GM12878 (cell line): ENCODE data around the gene CATSPERD. TPM values are rescaled to one million over a fixed set of nuclear protein-coding genes. Genes with fewer than 3 reads are reported as not detected.

ENCODE experiments used
- ATF7 ChIP-seq: fragments of 450-650 bp; IDR thresholded peaks from 2 replicates; pipeline ENCODE4 v1.6.1; 2016; ENCODE audit warnings: low read depth, mild to moderate bottlenecking
- BACH1 ChIP-seq: fragments of 450-650 bp; IDR thresholded peaks from 2 replicates; pipeline ENCODE4 v1.6.1; 2017; ENCODE audit warnings: mild to moderate bottlenecking, borderline replicate concordance
- ESRRA ChIP-seq: IDR thresholded peaks from 2 replicates; pipeline ENCODE4 v1.6.1; 2012; ENCODE audit warnings: mild to moderate bottlenecking, low read length, improper control_type of control experiment
- FOXM1 ChIP-seq: IDR thresholded peaks from 2 replicates; pipeline ENCODE4 v1.6.1; 2012; ENCODE audit warnings: low read depth, mild to moderate bottlenecking, inconsistent platforms, low read length, moderate library complexity
- GATAD2B ChIP-seq: fragments of 450-650 bp; conservative IDR thresholded peaks from 2 replicates; pipeline ENCODE4 v1.6.1; 2017; ENCODE audit warnings: low read depth, mild to moderate bottlenecking, moderate library complexity
- HDAC6 ChIP-seq: fragments of 200-600 bp; sonication (generic); IDR thresholded peaks from one replicate; pipeline ENCODE4 v1.8.0; 2017; ENCODE audit warnings: antibody characterized with exemption; ENCODE audit not compliant: unreplicated experiment
- HDGF ChIP-seq: fragments of 450-650 bp; IDR thresholded peaks from 2 replicates; pipeline ENCODE4 v1.6.1; 2016; ENCODE audit warnings: antibody characterized with exemption
- IKZF2 ChIP-seq, 2 experiments: fragments of 450-650 bp; IDR thresholded peaks; 2 replicates each; pipeline ENCODE4 v1.6.1; 2017; ENCODE audit warnings: mild to moderate bottlenecking in 2 of 2, moderate library complexity in 2 of 2
- IRF4 ChIP-seq: IDR thresholded peaks from 2 replicates; pipeline ENCODE4 v1.6.1; 2011; ENCODE audit warnings: low read depth, low read length
- MTA2 ChIP-seq: fragments of 450-650 bp; IDR thresholded peaks from 2 replicates; pipeline ENCODE4 v1.6.1; 2016; ENCODE audit warnings: low read depth, mild to moderate bottlenecking, moderate library complexity
- NFXL1 ChIP-seq: fragments of 450-650 bp; IDR thresholded peaks from 2 replicates; pipeline ENCODE4 v1.6.1; 2017; ENCODE audit warnings: antibody characterized with exemption, mild to moderate bottlenecking, borderline replicate concordance
- PAX8 ChIP-seq: fragments of 450-650 bp; IDR thresholded peaks from 2 replicates; pipeline ENCODE4 v1.6.1; 2017; ENCODE audit warnings: mild to moderate bottlenecking, moderate library complexity
- PML ChIP-seq: IDR thresholded peaks from 2 replicates; pipeline ENCODE4 v1.6.1; 2012; ENCODE audit warnings: low read length, inconsistent platforms
- RAD51 ChIP-seq: fragments of 450-650 bp; IDR thresholded peaks from 2 replicates; pipeline ENCODE4 v1.6.1; 2016; ENCODE audit warnings: moderate library complexity, mild to moderate bottlenecking, inconsistent platforms
- RBBP5 ChIP-seq: fragments of 200-600 bp; sonication (generic); conservative IDR thresholded peaks from 2 replicates; pipeline ENCODE4 v1.6.1; 2016
- RCOR1 ChIP-seq: conservative IDR thresholded peaks from 2 replicates; pipeline ENCODE4 v1.6.1; 2012; ENCODE audit warnings: low read depth, low read length, improper control_type of control experiment
- RELA ChIP-seq: fragments of 450-650 bp; IDR thresholded peaks from 2 replicates; pipeline ENCODE4 v1.8.0; 2014; ENCODE audit warnings: borderline replicate concordance; ENCODE audit not compliant: partially characterized antibody
- SMAD1 ChIP-seq: fragments of 450-650 bp; IDR thresholded peaks from 2 replicates; pipeline ENCODE4 v1.6.1; 2018; ENCODE audit warnings: mild to moderate bottlenecking, low read depth; ENCODE audit not compliant: partially characterized antibody
- SMC3 ChIP-seq: IDR thresholded peaks from 2 replicates; pipeline ENCODE4 v1.6.1; 2011; ENCODE audit warnings: low read length, improper control_type of control experiment, borderline replicate concordance
- TBL1XR1 ChIP-seq: IDR thresholded peaks from 2 replicates; pipeline ENCODE4 v1.6.1; 2012; ENCODE audit warnings: low read depth, low read length, improper control_type of control experiment
- ZNF217 ChIP-seq: fragments of 450-650 bp; IDR thresholded peaks from 2 replicates; pipeline ENCODE4 v1.6.1; 2017; ENCODE audit warnings: antibody characterized with exemption, mild to moderate bottlenecking
- ZNF687 ChIP-seq: fragments of 450-650 bp; IDR thresholded peaks from 2 replicates; pipeline ENCODE4 v1.6.1; 2017; ENCODE audit warnings: mild to moderate bottlenecking, moderate library complexity
- polyA plus RNA-seq, 11 experiments: library from polyadenylated mRNA; depleted of rRNA in 4 of 11; unstranded in 6 of 11; stranded (reverse) in 5 of 11; fragments of >200 nt; fragmentation: Nextera tagmentation in 4 of 11; fragmentation: Illumina TruSeq in 1 of 11; extraction: Ambion mirVana in 4 of 11; extraction: Trizol in 1 of 11; gene quantifications; 1 replicate in 1 of 11; 2 replicates in 10 of 11; pipeline versions ENCODE4 v1.2.1 to v1.2.3, GENCODE V29; 2011 to 2016; ENCODE audit warnings: inconsistent platforms in 2 of 11, missing spikeins in 2 of 11, low read depth in 1 of 11
- total RNA-seq, 4 experiments: library from RNA; depleted of rRNA in 3 of 4; stranded (reverse); fragments of >200 nt in 3 of 4; fragmentation: Illumina TruSeq in 1 of 4; extraction: Trizol in 1 of 4; gene quantifications; 2 replicates each; pipeline versions ENCODE4 v1.2.1 to v1.2.3, GENCODE V29; 2013 to 2021
- TF ChIP-seq, protein P1 (sequence below): IDR thresholded peaks from 2 replicates; pipeline ENCODE4 v1.6.1; 2011; ENCODE audit warnings: mild to moderate bottlenecking, low read depth, low read length, moderate library complexity; ENCODE audit not compliant: insufficient replicate concordance
- TF ChIP-seq, protein P2 (sequence below): fragments of 450-650 bp; conservative IDR thresholded peaks from 2 replicates; pipeline ENCODE4 v1.6.1; 2017; ENCODE audit warnings: mild to moderate bottlenecking, moderate library complexity
- TF ChIP-seq, protein P3 (sequence below), 3 experiments: IDR thresholded peaks in 2 of 3; conservative IDR thresholded peaks in 1 of 3; 2 replicates each; pipeline ENCODE4 v1.5.1; 2011; ENCODE audit warnings: low read depth in 3 of 3, low read length in 3 of 3, mild to moderate bottlenecking in 3 of 3, control low read depth in 2 of 3, moderate library complexity in 2 of 3, inconsistent platforms in 1 of 3, mixed read lengths in 1 of 3; ENCODE audit not compliant: control insufficient read depth in 2 of 3, insufficient read depth in 1 of 3; ENCODE audit errors: extremely low read depth in 1 of 3

Gene CATSPERD
- total and polyA plus RNA-seq, 10 of the 15 experiments (the other 5 are each of a cell fraction or from before 2014, with no cell fraction given) = 0.02 to 0.38 (median 0.11) TPM; not detected in 5

GRCh38 chr19:5680084-5680436 lies 40.4 kb upstream of the CATSPERD start (continued):
- TF ChIP-seq, protein P1, sequence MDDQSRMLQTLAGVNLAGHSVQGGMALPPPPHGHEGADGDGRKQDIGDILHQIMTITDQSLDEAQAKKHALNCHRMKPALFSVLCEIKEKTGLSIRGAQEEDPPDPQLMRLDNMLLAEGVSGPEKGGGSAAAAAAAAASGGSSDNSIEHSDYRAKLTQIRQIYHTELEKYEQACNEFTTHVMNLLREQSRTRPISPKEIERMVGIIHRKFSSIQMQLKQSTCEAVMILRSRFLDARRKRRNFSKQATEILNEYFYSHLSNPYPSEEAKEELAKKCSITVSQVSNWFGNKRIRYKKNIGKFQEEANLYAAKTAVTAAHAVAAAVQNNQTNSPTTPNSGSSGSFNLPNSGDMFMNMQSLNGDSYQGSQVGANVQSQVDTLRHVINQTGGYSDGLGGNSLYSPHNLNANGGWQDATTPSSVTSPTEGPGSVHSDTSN = no peak
- no peak for TF ChIP-seq SMC3
- TF ChIP-seq RCOR1 = no peak
- TF ChIP-seq MTA2 = 0 out of 2 replicates have a peak, but pooled peaks have one; percentile 34
- TF ChIP-seq ATF7 = no peak
- TF ChIP-seq NFXL1 = no peak
- peak in 1 of 2 experiments; percentile 43; a peak in 1 of 4 replicates for TF ChIP-seq IKZF2 (IDR thresholded peaks at IDR 0.05)
- TF ChIP-seq GATAD2B = no peak; the same call in 1 of the 2 replicates
- no peak for TF ChIP-seq ESRRA
- peak; percentile 47 for TF ChIP-seq SMAD1
- TF ChIP-seq, protein P2, sequence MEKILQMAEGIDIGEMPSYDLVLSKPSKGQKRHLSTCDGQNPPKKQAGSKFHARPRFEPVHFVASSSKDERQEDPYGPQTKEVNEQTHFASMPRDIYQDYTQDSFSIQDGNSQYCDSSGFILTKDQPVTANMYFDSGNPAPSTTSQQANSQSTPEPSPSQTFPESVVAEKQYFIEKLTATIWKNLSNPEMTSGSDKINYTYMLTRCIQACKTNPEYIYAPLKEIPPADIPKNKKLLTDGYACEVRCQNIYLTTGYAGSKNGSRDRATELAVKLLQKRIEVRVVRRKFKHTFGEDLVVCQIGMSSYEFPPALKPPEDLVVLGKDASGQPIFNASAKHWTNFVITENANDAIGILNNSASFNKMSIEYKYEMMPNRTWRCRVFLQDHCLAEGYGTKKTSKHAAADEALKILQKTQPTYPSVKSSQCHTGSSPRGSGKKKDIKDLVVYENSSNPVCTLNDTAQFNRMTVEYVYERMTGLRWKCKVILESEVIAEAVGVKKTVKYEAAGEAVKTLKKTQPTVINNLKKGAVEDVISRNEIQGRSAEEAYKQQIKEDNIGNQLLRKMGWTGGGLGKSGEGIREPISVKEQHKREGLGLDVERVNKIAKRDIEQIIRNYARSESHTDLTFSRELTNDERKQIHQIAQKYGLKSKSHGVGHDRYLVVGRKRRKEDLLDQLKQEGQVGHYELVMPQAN = no peak; the same call in 1 of the 2 replicates
- TF ChIP-seq HDGF = no peak
- no peak for TF ChIP-seq HDAC6
- TF ChIP-seq TBL1XR1 = no peak
- TF ChIP-seq PAX8 = no peak
- no peak for TF ChIP-seq RAD51
- TF ChIP-seq IRF4 = 0 out of 2 replicates have a peak, but pooled peaks have one; percentile 9
- no peak for TF ChIP-seq RBBP5
- 0 out of 2 replicates have a peak, but pooled peaks have one; percentile 16 for TF ChIP-seq BACH1
- no peak for TF ChIP-seq RELA
- no peak for TF ChIP-seq ZNF217
- no peak for TF ChIP-seq FOXM1
- TF ChIP-seq ZNF687 = no peak
- TF ChIP-seq PML = no peak
- TF ChIP-seq, protein P3, sequence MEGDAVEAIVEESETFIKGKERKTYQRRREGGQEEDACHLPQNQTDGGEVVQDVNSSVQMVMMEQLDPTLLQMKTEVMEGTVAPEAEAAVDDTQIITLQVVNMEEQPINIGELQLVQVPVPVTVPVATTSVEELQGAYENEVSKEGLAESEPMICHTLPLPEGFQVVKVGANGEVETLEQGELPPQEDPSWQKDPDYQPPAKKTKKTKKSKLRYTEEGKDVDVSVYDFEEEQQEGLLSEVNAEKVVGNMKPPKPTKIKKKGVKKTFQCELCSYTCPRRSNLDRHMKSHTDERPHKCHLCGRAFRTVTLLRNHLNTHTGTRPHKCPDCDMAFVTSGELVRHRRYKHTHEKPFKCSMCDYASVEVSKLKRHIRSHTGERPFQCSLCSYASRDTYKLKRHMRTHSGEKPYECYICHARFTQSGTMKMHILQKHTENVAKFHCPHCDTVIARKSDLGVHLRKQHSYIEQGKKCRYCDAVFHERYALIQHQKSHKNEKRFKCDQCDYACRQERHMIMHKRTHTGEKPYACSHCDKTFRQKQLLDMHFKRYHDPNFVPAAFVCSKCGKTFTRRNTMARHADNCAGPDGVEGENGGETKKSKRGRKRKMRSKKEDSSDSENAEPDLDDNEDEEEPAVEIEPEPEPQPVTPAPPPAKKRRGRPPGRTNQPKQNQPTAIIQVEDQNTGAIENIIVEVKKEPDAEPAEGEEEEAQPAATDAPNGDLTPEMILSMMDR (IDR thresholded peaks at IDR 0.05 in 2 of 3, conservative IDR thresholded peaks at IDR 0.05 in 1 of 3; ENCODE audit: control insufficient read depth in 2 of 3, extremely low read depth in 1 of 3, insufficient read depth in 1 of 3, low read depth in 3 of 3, low read length in 3 of 3) = no peak
